Endodermal cell (in vitro differentiated cells): Measurements from ENCODE around the gene PDE8B. TPM values are rescaled to one million over a fixed set of nuclear protein-coding genes. Genes with fewer than 3 reads are reported as not detected.

Experiments
- DNase-seq: peaks from one replicate; pipeline ENCODE4 v3.0.0-alpha.2; 2017
- H3K27ac ChIP-seq: 2 replicates; pipeline ENCODE4 v1.5.1; 2013; ENCODE audit warnings: mild to moderate bottlenecking, low read depth, low read length, moderate library complexity
- H3K27me3 ChIP-seq: 2 replicates; pipeline ENCODE4 v1.6.1; 2013; ENCODE audit warnings: mild to moderate bottlenecking, low read length, moderate library complexity; ENCODE audit not compliant: insufficient read depth, control insufficient read depth, poor library complexity, severe bottlenecking
- H3K36me3 ChIP-seq: 2 replicates; pipeline ENCODE4 v1.7.0; 2013; ENCODE audit warnings: mild to moderate bottlenecking, low read length, moderate library complexity; ENCODE audit not compliant: control insufficient read depth, insufficient read depth
- H3K4me1 ChIP-seq: one replicate; pipeline ENCODE4 v1.7.0; 2013; ENCODE audit warnings: low read length; ENCODE audit not compliant: control insufficient read depth, insufficient read depth
- H3K4me3 ChIP-seq: 2 replicates; pipeline ENCODE4 v1.5.1; 2013; ENCODE audit warnings: mild to moderate bottlenecking, low read length, moderate library complexity
- H3K9ac ChIP-seq: 2 replicates; pipeline ENCODE4 v1.6.1; 2013; ENCODE audit warnings: mild to moderate bottlenecking, low read length, moderate library complexity; ENCODE audit not compliant: poor library complexity, severe bottlenecking; ENCODE audit errors: extremely low read depth
- H3K9me3 ChIP-seq: 2 replicates; pipeline ENCODE4 v1.6.1; 2013; ENCODE audit warnings: mild to moderate bottlenecking, low read length, moderate library complexity; ENCODE audit not compliant: control insufficient read depth
- H3K27ac Mint-ChIP-seq: 2 replicates; pipeline ENCODE4 v1.8.0; 2020; ENCODE audit warnings: mixed read lengths
- H3K27me3 Mint-ChIP-seq: 2 replicates; pipeline ENCODE4 v1.8.0; 2021; ENCODE audit warnings: mild to moderate bottlenecking, mixed read lengths; ENCODE audit not compliant: insufficient read depth
- H3K36me3 Mint-ChIP-seq: 2 replicates; pipeline ENCODE4 v1.8.0; 2020; ENCODE audit warnings: low read depth, mixed read lengths
- H3K4me1 Mint-ChIP-seq: 2 replicates; pipeline ENCODE4 v1.8.0; 2020; ENCODE audit warnings: mixed read lengths
- H3K4me3 Mint-ChIP-seq: 2 replicates; pipeline ENCODE4 v1.8.0; 2020; ENCODE audit warnings: mild to moderate bottlenecking, moderate library complexity, mixed read lengths
- H3K9me3 Mint-ChIP-seq: 2 replicates; pipeline ENCODE4 v1.8.0; 2020; ENCODE audit warnings: mild to moderate bottlenecking, mixed read lengths
- WGBS, 2 experiments: methylation state at CpG; one replicate each; pipeline versions ENCODE4 v1.1.5 to v1.1.7; 2013; ENCODE audit warnings: missing lambda C conversion rate in 2 of 2, mixed read lengths in 1 of 2; ENCODE audit not compliant: insufficient coverage in 1 of 2, insufficient read length in 1 of 2; 5-methylcytosine and 5-hydroxymethylcytosine counted together
- total RNA-seq, 2 donors: library from RNA; stranded (reverse); fragmentation: NEBNext Ultra II Directional in 1 of 2; extraction: Animal tissue kit (Norgen Biotek cat#: 25700) in 1 of 2; gene quantifications; 2 replicates in 1 of 2; 3 replicates in 1 of 2; pipeline ENCODE4 v1.2.1, GENCODE V29; 2021
- TF ChIP-seq, protein P1 (sequence below): fragments of 200-600 bp; sonication (generic); conservative IDR thresholded peaks from 2 replicates; pipeline ENCODE4 v1.5.0; 2021; ENCODE audit warnings: antibody characterized with exemption, mild to moderate bottlenecking

Gene PDE8B
- total RNA-seq, 2 donors from 2014 or later = 0.20 to 0.51 TPM

DNA sequence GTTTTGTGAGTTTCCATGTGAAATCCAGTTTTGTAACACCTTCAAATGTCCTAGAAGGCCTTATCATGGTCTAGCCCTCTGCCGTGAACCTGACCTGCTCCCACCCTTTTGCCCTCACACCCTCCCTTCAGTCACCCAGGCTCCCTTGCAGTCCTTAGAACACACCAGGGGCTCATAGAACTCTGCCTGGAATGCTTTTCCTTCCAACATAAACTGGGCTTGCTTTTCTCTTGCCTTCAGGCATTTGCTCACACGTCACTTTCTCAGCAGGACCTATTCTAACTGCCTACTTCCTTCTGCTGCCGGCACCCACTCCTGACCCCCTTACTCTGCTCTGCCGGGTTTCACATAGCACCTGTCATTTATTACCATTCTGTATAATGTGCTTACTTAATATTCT is 111.9 kb downstream of the PDE8B start:
- 53 to 57% methylated on average over 2 to 4 of the region's 4 CpGs for WGBS, 2 experiments
- TF ChIP-seq, protein P1, sequence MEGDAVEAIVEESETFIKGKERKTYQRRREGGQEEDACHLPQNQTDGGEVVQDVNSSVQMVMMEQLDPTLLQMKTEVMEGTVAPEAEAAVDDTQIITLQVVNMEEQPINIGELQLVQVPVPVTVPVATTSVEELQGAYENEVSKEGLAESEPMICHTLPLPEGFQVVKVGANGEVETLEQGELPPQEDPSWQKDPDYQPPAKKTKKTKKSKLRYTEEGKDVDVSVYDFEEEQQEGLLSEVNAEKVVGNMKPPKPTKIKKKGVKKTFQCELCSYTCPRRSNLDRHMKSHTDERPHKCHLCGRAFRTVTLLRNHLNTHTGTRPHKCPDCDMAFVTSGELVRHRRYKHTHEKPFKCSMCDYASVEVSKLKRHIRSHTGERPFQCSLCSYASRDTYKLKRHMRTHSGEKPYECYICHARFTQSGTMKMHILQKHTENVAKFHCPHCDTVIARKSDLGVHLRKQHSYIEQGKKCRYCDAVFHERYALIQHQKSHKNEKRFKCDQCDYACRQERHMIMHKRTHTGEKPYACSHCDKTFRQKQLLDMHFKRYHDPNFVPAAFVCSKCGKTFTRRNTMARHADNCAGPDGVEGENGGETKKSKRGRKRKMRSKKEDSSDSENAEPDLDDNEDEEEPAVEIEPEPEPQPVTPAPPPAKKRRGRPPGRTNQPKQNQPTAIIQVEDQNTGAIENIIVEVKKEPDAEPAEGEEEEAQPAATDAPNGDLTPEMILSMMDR = no peak
- H3K27me3 Mint-ChIP-seq = peaks cover 21% of the 10 kb centered on the region
- Histone ChIP-seq H3K4me1 (peaks cover 8% of the 10 kb centered on the region), H3K36me3 (no peaks in the 10 kb centered on the region), H3K27ac (no peak overlapping the region), H3K27me3 (peaks cover 5% of the 10 kb centered on the region), H3K9ac (no peak overlapping the region), H3K9me3 (no peaks in the 10 kb centered on the region), H3K4me3 (no peak overlapping the region)
- H3K9me3 Mint-ChIP-seq = no peaks in the 10 kb centered on the region
- peak; percentile 77 for DNase-seq
- H3K27ac Mint-ChIP-seq = peak overlapping the region; percentile 81
- peaks cover 23% of the 10 kb centered on the region for H3K4me1 Mint-ChIP-seq
- no peak overlapping the region for H3K4me3 Mint-ChIP-seq
- H3K36me3 Mint-ChIP-seq = no peaks in the 10 kb centered on the region

DNA sequence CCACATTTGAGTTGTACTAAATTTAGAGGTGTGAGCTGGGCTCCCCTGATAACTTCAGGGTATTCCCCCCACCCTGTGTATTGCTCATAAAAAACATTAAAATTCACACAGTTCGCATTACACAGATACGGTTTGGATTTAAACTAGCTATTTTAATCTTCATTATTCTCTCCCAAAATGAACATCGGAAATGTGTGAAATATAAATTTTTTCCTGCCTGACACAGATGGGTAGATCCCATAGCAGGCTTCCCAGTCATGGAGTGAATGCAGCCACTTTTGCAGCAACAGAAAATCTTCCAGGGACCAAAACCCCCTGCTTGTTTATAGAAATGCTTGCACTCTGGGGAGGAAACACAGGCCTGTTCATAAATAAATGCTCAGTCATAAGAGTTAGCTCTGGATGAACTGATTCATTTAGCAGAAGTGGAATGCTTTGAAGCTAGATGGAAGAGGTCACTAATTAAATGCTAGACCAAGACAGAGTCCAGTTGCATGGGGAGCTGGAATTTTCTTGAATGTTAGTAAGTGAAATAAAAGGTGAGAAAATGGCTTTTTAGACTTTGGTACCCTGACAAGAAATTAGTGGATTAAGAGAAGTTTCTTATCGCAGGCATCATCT is 115.6 kb downstream of the PDE8B start:
- no peak overlapping the region for H3K9ac ChIP-seq
- Mint-ChIP-seq H3K9me3 (no peaks in the 10 kb centered on the region), H3K27ac (no peak overlapping the region)

DNA sequence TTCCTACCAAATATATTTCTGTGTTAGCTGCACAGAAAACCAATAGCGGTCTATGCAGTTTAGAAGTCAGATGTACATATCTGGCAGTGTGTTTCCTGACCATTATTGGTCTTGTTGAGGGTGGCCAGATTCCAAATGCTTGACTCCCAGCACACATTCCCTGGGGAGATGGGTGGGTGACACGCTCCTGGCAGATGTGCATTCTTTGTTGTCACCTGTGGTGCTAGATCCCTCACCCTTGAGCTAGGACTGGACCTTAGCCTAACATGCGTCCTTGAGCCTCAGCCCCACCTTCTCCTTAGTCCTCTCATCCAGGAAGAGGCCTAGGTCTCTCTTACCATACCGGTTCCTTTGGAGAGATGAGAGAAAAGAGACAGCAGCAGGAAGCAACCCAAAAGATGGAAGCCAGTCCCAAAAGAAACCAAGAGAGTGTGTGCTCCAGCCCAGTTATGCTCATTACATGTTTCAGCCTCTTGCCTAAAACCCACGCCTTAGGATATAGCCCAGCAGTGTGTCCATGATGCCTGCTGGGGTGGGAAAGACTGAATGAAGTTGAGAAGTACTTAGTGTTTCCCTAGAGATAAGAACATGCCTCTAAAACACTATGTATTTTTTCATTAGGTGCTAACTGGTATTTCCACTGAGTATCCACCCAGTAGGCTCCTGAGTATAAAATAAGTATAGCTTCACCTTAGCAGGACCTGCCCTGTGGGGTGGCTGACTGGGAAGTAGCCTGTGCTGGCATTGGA is 116.7 kb downstream of the PDE8B start:
- TF ChIP-seq, protein P1 = no peak
- Mint-ChIP-seq H3K9me3 (no peaks in the 10 kb centered on the region), H3K36me3 (no peaks in the 10 kb centered on the region), H3K4me1 (peaks cover 25% of the 10 kb centered on the region), H3K27me3 (peaks cover 60% of the 10 kb centered on the region), H3K4me3 (no peak overlapping the region), H3K27ac (no peak overlapping the region)
- no peak overlapping the region for H3K4me3 ChIP-seq
- 81 to 86% methylated on average over 4 to 5 of the region's 5 CpGs for WGBS, 2 experiments
- H3K9ac ChIP-seq = no peak overlapping the region
- peak; percentile 61 for DNase-seq
- H3K4me1 ChIP-seq = peaks cover 15% of the 10 kb centered on the region
- no peaks in the 10 kb centered on the region for H3K9me3 ChIP-seq
- H3K27me3 ChIP-seq = peaks cover 5% of the 10 kb centered on the region
- H3K27ac ChIP-seq = no peak overlapping the region
- no peaks in the 10 kb centered on the region for H3K36me3 ChIP-seq

More for the DNA sequence above, 115.6 kb downstream of the PDE8B start:
- no peak overlapping the region for H3K4me3 Mint-ChIP-seq
- Histone ChIP-seq H3K27me3 (peaks cover 5% of the 10 kb centered on the region), H3K4me1 (peaks cover 16% of the 10 kb centered on the region), H3K36me3 (no peaks in the 10 kb centered on the region), H3K27ac (no peak overlapping the region), H3K9me3 (no peaks in the 10 kb centered on the region), H3K4me3 (no peak overlapping the region)
- no peaks in the 10 kb centered on the region for H3K36me3 Mint-ChIP-seq
- 95 to 96% methylated on average over 3 to 4 of the region's 4 CpGs for WGBS, 2 experiments
- TF ChIP-seq, protein P1 = no peak
- no peak for DNase-seq
- peaks cover 30% of the 10 kb centered on the region for H3K4me1 Mint-ChIP-seq
- H3K27me3 Mint-ChIP-seq = peaks cover 53% of the 10 kb centered on the region
